Activated CD8-positive, alpha-beta T cell treated with anti-CD3 and anti-CD28 coated beads for 36 hours (primary cell): ENCODE measurements around the gene SLC1A1. TPM values are rescaled to one million over a fixed set of nuclear protein-coding genes. Genes with fewer than 3 reads are reported as not detected.

Experiments used
- ATAC-seq: fragments of 200-7000 bp; cut with Tn5 transposase; one replicate; pipeline ENCODE4 v1.10.0; 2021; ENCODE audit warnings: mild to moderate bottlenecking, moderate library complexity
- CTCF ChIA-PET: fragments of 350-600 bp; sonication (Branson Sonifier 250); formaldehyde crosslinking; loops from one replicate; lab custom pipeline; 2021; ENCODE audit warnings: antibody characterized with exemption; lab: Charles Lee
- POLR2A ChIA-PET: fragments of 350-600 bp; sonication (Branson Sonifier 250); formaldehyde crosslinking; loops from one replicate; lab custom pipeline; 2021; ENCODE audit warnings: antibody characterized with exemption; lab: Charles Lee
- DNase-seq: peaks from one replicate; pipeline ENCODE4 v3.0.0-alpha.2; 2020
- H3K27ac Mint-ChIP-seq: one replicate; pipeline ENCODE4 v1.8.0; 2021; ENCODE audit warnings: mild to moderate bottlenecking, mixed read lengths
- H3K27me3 Mint-ChIP-seq: one replicate; pipeline ENCODE4 v1.8.0; 2021; ENCODE audit warnings: mixed read lengths
- H3K36me3 Mint-ChIP-seq: one replicate; pipeline ENCODE4 v1.8.0; 2021; ENCODE audit warnings: low read depth, mixed read lengths
- H3K4me1 Mint-ChIP-seq: one replicate; pipeline ENCODE4 v1.8.0; 2021; ENCODE audit warnings: low read depth, mixed read lengths
- H3K4me3 Mint-ChIP-seq: one replicate; pipeline ENCODE4 v1.8.0; 2021; ENCODE audit warnings: mild to moderate bottlenecking, moderate library complexity, mixed read lengths
- H3K9me3 Mint-ChIP-seq: one replicate; pipeline ENCODE4 v1.8.0; 2021; ENCODE audit warnings: mixed read lengths
- intact Hi-C: fragments of 100-400 bp; cut with micrococcal nuclease; formaldehyde crosslinking; loops from one replicate; pipeline ENCODE4 v1.10.0; 2022
- total RNA-seq, 2 experiments: library from RNA; stranded (reverse); gene quantifications; one replicate each; pipeline ENCODE4 v1.2.3, GENCODE V29; 2021
- TF ChIP-seq, protein P1 (sequence below): fragments of 200-600 bp; IDR thresholded peaks from one replicate; pipeline ENCODE4 v1.8.0; 2022; ENCODE audit warnings: antibody characterized with exemption, mild to moderate bottlenecking

SLC1A1 gene
- total RNA-seq, 2 experiments from 2014 or later, result 0.09 to 0.29 TPM

DNA sequence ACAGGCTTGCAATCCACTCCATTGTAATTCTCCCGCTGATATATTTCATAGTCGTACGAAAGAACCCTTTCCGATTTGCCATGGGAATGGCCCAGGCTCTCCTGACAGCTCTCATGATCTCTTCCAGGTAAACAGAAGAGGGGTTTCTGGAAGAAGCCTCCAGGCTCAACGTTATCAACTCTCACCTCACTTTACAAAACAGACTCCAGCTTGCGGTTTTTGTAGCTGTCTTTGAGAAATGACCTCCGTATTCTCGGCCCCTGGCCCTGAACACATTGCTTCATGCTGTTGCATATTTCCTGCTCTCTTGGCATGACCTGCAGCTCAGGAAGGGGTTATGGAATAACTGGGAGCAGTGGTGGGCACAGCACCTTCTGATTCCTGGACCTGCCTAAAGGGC lies 85.7 kb downstream of the SLC1A1 start:
- Mint-ChIP-seq H3K9me3 (no peaks in the 10 kb centered on the region), H3K27ac (no peak overlapping the region), H3K4me1 (peaks cover 22% of the 10 kb centered on the region), H3K27me3 (no peaks in the 10 kb centered on the region), H3K4me3 (no peak overlapping the region), H3K36me3 (no peaks in the 10 kb centered on the region)
- CTCF ChIA-PET, result no interaction called here
- no peak for DNase-seq
- TF ChIP-seq, protein P1, sequence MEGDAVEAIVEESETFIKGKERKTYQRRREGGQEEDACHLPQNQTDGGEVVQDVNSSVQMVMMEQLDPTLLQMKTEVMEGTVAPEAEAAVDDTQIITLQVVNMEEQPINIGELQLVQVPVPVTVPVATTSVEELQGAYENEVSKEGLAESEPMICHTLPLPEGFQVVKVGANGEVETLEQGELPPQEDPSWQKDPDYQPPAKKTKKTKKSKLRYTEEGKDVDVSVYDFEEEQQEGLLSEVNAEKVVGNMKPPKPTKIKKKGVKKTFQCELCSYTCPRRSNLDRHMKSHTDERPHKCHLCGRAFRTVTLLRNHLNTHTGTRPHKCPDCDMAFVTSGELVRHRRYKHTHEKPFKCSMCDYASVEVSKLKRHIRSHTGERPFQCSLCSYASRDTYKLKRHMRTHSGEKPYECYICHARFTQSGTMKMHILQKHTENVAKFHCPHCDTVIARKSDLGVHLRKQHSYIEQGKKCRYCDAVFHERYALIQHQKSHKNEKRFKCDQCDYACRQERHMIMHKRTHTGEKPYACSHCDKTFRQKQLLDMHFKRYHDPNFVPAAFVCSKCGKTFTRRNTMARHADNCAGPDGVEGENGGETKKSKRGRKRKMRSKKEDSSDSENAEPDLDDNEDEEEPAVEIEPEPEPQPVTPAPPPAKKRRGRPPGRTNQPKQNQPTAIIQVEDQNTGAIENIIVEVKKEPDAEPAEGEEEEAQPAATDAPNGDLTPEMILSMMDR, result no peak
- no peak for ATAC-seq
- intact Hi-C loops, result no loop called here
- POLR2A ChIA-PET, result interaction anchor here (0.7 kb wide), 1 partner anchor 11 kb away, joined by 3 read pairs; no protein-coding TSS in a partner anchor

DNA sequence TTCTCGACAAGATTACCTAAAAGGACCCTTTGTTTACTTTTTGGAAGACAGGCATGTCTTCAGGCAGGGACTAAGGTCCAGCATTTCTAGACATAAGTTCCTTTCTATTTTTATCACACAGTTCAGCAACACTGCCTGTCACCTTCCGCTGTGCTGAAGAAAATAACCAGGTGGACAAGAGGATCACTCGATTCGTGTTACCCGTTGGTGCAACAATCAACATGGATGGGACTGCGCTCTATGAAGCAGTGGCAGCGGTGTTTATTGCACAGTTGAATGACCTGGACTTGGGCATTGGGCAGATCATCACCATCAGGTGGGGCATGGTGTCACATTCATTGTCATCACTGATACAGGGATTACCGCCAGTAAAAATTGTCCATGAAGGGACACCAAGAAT lies 86.2 kb downstream of the SLC1A1 start:
- Mint-ChIP-seq H3K27me3 (no peaks in the 10 kb centered on the region), H3K4me3 (no peak overlapping the region), H3K36me3 (no peaks in the 10 kb centered on the region), H3K27ac (no peak overlapping the region), H3K9me3 (no peaks in the 10 kb centered on the region), H3K4me1 (peaks cover 22% of the 10 kb centered on the region)
- intact Hi-C loops, result no loop called here
- ChIA-PET POLR2A (interaction anchor here (0.7 kb wide), 1 partner anchor 10 kb away, joined by 3 read pairs; no protein-coding TSS in a partner anchor), CTCF (no interaction called here)
- TF ChIP-seq, protein P1, result no peak
- ATAC-seq (no peak), DNase-seq (no peak)

DNA sequence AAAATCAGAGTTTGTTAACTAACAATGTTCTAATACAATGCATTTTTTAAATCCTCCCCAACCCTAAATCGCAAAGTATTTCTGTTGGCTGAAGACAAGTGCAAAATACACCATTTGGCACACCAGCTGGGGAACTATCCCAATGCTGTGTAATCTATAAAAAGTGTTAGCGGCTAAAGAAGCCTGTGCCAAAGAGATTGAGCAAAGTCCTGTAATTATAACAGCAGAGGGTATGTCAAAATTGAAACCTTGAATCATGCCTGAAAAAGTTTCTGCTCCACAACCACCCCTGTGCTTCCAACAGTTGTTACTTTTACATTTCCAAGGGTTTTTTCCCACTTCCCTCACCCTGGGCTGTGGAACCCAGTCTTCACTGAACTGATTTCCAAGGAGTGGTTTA lies 88.7 kb downstream of the SLC1A1 start:
- no peak overlapping the region for H3K4me3 Mint-ChIP-seq
- TF ChIP-seq, protein P1, result no peak
- intact Hi-C loops, result no loop called here
- no peaks in the 10 kb centered on the region for H3K27me3 Mint-ChIP-seq
- H3K9me3 Mint-ChIP-seq, result no peaks in the 10 kb centered on the region
- CTCF ChIA-PET, result no interaction called here
- POLR2A ChIA-PET, result no interaction called here
- no peaks in the 10 kb centered on the region for H3K36me3 Mint-ChIP-seq
- no peak overlapping the region for H3K27ac Mint-ChIP-seq
- DNase-seq, result no peak
- no peak for ATAC-seq
- peaks cover 4% of the 10 kb centered on the region for H3K4me1 Mint-ChIP-seq

DNA sequence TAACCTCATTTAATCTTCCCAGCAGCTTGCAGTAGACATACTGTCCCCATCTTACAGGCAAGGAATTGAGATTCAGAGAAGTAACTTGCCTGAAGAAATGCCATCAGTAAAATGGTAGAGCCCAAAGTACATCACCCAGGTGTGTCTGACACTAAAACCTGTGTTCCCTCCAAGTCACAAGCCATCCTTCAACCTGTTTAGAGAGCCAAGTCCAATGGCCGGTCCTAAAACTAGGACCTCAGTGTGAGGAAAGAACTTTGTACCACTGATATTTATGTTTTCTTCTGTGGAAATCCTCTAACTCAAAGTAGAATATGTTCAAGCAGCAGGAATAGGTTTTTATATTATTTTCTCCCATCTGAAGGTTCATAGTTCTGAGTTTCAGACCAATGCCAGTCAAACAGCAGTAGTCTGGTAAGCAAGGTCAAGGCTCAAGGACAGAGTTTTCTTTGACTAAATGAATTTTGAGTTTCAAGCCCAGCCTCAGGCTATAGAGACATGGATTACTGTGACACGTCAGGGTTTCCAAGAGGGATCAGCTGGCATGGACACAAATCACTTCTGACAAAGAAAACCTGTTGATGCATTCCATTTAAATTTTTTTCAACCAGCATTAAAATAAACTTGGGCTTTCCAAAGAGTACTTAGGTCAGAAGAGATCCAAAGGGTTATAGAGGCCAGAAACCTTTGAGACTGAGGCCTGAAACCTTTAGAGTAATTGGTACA lies 90.9 kb downstream of the SLC1A1 start:
- Mint-ChIP-seq H3K4me1 (no peaks in the 10 kb centered on the region), H3K36me3 (no peaks in the 10 kb centered on the region), H3K27ac (no peak overlapping the region), H3K9me3 (no peaks in the 10 kb centered on the region), H3K4me3 (no peak overlapping the region), H3K27me3 (no peaks in the 10 kb centered on the region)
- CTCF ChIA-PET, result interaction anchor here (0.6 kb wide), 1 partner anchor 147 kb away, joined by 3 read pairs; no protein-coding TSS in a partner anchor
- POLR2A ChIA-PET, result no interaction called here
- intact Hi-C loops, result no loop called here
- TF ChIP-seq, protein P1, result no peak
- DNase-seq (no peak), ATAC-seq (no peak)

DNA sequence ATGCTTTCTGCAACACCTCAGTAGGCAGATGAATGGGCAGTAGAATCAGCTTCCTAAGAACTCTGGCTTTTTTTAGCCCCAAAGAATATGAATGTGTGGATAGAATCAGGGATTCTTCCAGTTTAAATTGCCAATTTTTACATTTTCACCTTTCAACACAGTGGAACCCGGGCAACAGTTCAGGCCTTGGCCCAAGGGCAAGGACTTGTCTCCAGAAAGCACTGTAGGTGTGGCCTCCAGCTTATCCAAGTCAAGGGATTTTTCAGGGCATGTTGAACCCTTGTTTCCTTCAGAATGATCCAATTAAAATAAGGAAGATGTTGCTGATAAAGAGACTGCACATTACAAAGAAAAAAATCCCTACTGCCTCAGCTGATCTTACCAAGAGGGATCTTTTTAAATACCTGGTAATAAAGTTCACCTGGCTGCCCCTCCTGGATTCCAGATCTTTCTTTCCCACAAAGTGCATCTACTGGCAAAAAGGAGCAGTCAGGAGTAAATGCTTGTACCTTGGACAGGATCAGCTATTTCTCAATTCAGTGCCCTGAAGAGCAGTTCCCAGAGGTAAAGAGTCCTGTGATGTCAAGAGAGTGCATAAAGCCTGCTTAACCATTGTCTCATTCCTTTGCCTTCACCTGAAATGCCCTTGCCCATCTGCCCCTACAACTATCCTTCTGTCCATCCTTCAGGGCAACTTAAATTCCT lies 91.7 kb downstream of the SLC1A1 start:
- H3K4me1 Mint-ChIP-seq, result no peaks in the 10 kb centered on the region
- H3K36me3 Mint-ChIP-seq, result no peaks in the 10 kb centered on the region
- no peak overlapping the region for H3K27ac Mint-ChIP-seq
- H3K4me3 Mint-ChIP-seq, result no peak overlapping the region
- ATAC-seq (no peak), DNase-seq (no peak)
- TF ChIP-seq, protein P1, result no peak
- no peaks in the 10 kb centered on the region for H3K27me3 Mint-ChIP-seq
- intact Hi-C loops, result no loop called here
- ChIA-PET CTCF (no interaction called here), POLR2A (no interaction called here)
- H3K9me3 Mint-ChIP-seq, result no peaks in the 10 kb centered on the region
